ENCODE measurements around the gene GPR63.
"Not testable (repeated sequence)": the region's sequence is repeated elsewhere in the genome, so short reads cannot be mapped to it uniquely, and the experiment has no call there.

GPR63 gene, protein sequence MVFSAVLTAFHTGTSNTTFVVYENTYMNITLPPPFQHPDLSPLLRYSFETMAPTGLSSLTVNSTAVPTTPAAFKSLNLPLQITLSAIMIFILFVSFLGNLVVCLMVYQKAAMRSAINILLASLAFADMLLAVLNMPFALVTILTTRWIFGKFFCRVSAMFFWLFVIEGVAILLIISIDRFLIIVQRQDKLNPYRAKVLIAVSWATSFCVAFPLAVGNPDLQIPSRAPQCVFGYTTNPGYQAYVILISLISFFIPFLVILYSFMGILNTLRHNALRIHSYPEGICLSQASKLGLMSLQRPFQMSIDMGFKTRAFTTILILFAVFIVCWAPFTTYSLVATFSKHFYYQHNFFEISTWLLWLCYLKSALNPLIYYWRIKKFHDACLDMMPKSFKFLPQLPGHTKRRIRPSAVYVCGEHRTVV

DNA sequence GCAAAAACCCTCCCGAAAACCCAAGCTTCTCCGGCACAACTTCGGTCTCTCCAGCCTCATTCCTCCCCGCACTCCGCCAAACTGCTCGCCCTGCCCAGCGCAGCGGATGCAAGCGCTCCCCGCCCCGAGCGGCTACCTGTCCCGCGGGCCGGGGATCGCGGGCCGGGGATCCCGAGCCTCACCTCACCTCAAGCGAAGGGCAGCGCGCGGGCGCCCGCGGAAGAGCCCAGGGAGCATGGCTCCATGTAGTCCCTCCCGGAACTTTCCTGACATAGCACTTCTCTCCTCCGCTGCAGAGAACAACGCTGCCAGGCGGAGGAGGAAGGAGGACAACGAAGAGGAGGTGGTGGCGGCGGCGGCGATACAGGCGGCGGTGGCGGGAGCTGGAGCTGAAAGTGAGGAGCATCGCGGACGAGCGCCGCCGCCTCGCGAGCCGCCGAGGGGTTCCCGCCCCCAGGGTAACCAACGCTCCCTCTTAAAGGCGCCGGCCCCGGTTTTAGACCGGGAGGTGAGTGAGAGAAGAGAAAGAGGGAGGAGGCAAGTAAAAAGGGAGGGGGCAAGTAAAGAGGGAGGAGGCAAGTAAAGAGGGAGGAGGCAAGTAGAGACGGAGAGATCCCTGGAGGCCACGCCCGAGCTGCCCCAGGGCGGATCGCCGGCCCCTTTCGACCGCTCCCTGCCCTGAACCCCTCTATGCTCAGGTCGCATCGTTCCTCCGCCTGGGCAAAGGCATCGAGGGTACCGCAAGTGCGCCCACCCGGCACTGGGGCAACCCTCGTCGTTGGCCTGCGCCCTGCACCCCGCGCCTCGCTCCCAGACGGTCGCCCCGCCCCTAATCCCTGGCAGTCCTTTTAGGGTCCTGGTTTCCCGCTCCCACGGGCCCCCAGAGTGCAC is at the start of gene GPR63:
TSS of gene GPR63 (minus strand) at position 397 of the 891 bp plus-strand sequence. CDS start 37,746 bp downstream, outside the sequence.
- peaks cover 2% of the 10 kb centered on the region for H3K36me3 Mint-ChIP-seq (ENCODE audit: low read depth)
- H3K4me1 Mint-ChIP-seq (ENCODE audit: low read depth): peaks cover 10% of the 10 kb centered on the region
- peaks cover 45% of the 10 kb centered on the region for H3K27me3 Mint-ChIP-seq (ENCODE audit: low read depth)
- no peaks in the 10 kb centered on the region for H3K9me3 Mint-ChIP-seq
- peak within 1 kb of the TSS; percentile 88 for H3K4me3 Mint-ChIP-seq
- peak within 1 kb of the TSS; percentile 41 for H3K27ac Mint-ChIP-seq

DNA sequence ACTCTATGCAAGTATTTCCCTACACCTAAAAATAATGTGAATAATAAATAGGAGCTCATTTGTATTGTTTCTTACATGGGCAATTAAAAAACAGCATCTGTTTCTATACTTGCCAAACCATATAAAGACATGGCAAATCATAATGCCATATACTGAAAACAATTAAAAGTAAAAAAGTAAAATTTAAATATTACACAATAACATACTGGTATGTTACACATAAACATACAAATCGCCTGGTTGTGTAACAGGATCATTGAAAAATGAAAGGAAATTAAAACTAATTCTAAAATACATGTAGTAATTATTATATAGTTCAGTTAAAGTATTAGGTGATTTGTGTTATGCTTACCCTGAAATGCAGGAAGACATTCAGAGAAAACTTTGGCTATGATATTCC is 49.2 kb upstream of the GPR63 start:
- Mint-ChIP-seq H3K4me1 (ENCODE audit: low read depth) (peaks cover 9% of the 10 kb centered on the region), H3K27ac (no peak overlapping the region), H3K9me3 (no peaks in the 10 kb centered on the region), H3K36me3 (ENCODE audit: low read depth) (peaks cover 13% of the 10 kb centered on the region), H3K27me3 (ENCODE audit: low read depth) (no peaks in the 10 kb centered on the region), H3K4me3 (no peak overlapping the region)

DNA sequence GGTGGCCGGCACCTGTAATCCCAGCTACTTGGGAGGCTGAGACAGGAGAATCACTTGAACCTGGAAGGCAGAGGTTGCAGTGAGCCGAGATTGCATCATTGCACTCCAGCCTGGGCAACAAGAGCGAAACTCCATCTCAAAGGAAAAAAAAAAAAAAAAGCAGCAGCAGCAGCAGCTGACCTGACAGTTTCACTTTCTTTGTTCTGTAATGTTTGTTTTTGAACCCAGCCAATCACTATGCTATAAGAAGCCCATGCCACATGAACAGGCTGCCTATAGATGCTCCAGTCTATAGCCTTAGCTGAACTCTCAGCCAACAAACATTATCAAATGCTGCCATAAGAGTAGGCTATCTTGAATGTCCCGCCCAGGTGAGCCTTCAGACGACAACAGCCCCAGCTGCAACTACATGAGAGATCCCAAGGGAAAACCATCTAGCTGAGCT is 47.9 kb upstream of the GPR63 start:
- H3K4me1 Mint-ChIP-seq (ENCODE audit: low read depth); H3K27me3 Mint-ChIP-seq (ENCODE audit: low read depth); H3K36me3 Mint-ChIP-seq (ENCODE audit: low read depth); H3K9me3 Mint-ChIP-seq: not testable (repeated sequence)
- peak overlapping the region; percentile 72 for H3K27ac Mint-ChIP-seq
- H3K4me3 Mint-ChIP-seq: peak overlapping the region; percentile 12

DNA sequence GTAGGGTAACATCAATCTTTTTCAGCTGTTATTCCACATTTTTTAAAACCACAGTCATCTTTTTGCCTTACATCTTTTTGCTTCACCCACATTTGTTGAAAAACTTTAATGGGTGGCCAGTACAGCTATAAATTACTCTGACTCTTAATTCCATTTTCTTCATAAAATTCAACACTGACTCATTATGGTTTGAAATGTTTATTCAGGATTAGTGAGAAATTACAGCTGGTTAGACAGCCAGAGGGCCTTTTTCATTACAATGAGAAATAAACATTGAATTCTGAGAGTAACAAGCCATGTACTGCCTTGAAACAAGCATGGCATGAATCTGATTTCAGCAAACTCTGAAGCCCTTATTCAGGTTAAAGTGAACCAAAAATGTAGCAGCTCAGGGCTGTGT is 40.9 kb upstream of the GPR63 start:
- Mint-ChIP-seq H3K36me3 (ENCODE audit: low read depth) (no peaks in the 10 kb centered on the region), H3K4me1 (ENCODE audit: low read depth) (no peaks in the 10 kb centered on the region), H3K4me3 (no peak overlapping the region), H3K27me3 (ENCODE audit: low read depth) (peaks cover 7% of the 10 kb centered on the region), H3K9me3 (no peaks in the 10 kb centered on the region), H3K27ac (no peak overlapping the region)

DNA sequence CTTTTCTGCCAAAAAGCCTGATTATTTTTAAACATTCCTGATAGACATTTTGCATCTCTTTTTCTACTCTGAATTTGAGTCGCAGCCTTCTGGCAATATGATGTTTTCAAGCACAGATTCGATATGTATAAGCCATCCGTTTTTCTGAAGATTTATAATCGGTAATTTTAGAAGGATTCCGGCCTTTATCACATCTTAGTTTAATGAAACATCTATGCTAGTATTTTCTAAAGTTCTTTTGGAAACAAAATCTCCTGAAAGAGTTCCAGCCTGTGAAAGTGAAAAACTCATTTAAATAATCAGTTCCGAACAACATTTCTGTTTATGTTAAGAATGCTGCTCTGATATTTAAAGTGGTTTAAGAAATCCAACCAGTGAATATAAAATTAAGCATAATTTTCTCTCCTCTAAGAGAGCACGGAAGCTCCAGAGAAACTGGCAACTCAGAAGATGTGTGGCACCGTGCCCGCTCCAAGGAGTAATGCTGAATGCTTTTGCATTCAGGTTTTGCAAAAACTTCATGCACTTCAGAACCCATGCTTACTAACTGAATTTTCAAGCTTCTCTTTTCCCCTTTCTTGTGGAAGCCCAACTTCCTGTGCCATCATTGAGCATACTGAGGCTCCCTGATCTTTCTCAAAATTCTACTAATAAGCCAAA is 39.7 kb upstream of the GPR63 start:
- H3K4me3 Mint-ChIP-seq: no peak overlapping the region
- no peaks in the 10 kb centered on the region for H3K4me1 Mint-ChIP-seq (ENCODE audit: low read depth)
- H3K27ac Mint-ChIP-seq: no peak overlapping the region
- H3K36me3 Mint-ChIP-seq (ENCODE audit: low read depth): no peaks in the 10 kb centered on the region
- H3K9me3 Mint-ChIP-seq: no peaks in the 10 kb centered on the region
- peaks cover 9% of the 10 kb centered on the region for H3K27me3 Mint-ChIP-seq (ENCODE audit: low read depth)

DNA sequence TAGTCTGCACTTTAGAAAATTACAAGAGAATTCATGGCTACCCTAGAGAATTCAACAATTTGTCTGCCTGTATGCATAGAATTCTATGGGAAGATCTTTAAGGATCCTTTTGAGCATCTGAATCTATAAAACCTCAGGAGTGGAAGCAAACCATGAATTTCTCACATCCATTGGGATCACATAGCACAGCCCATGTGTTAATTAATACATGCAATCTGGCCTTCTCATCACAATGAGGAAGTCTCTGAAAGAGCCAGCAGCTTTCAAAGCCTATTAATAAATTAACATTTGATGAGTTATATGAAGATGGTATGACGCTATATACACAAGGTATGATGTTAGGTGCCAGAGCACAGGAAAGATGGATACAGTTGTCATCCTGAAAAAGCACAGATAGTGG is 35.7 kb upstream of the GPR63 start:
- Mint-ChIP-seq H3K4me3 (no peak overlapping the region), H3K27ac (no peak overlapping the region), H3K27me3 (ENCODE audit: low read depth) (peaks cover 6% of the 10 kb centered on the region), H3K36me3 (ENCODE audit: low read depth) (no peaks in the 10 kb centered on the region), H3K4me1 (ENCODE audit: low read depth) (no peaks in the 10 kb centered on the region), H3K9me3 (no peaks in the 10 kb centered on the region)

DNA sequence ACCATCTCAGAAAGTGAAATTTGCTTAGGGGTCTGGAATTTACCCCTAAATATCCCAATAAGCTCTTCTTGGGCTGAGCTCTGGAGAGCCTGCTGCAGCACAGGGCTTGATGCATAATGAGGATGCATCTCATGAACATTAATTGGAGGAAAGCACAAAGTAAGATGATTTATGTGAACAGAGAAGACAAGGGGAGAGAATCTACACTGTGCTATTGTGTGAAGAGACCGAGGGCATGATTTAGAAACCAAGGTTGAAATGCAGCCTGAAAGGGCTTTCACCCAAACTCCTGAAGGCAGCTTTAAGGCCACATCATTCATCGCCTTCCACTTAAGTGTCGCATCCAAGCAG is 27.8 kb upstream of the GPR63 start:
- H3K36me3 Mint-ChIP-seq (ENCODE audit: low read depth): no peaks in the 10 kb centered on the region
- H3K27me3 Mint-ChIP-seq (ENCODE audit: low read depth): peaks cover 51% of the 10 kb centered on the region
- no peak overlapping the region for H3K4me3 Mint-ChIP-seq
- no peaks in the 10 kb centered on the region for H3K4me1 Mint-ChIP-seq (ENCODE audit: low read depth)
- H3K9me3 Mint-ChIP-seq: no peaks in the 10 kb centered on the region
- H3K27ac Mint-ChIP-seq: no peak overlapping the region

DNA sequence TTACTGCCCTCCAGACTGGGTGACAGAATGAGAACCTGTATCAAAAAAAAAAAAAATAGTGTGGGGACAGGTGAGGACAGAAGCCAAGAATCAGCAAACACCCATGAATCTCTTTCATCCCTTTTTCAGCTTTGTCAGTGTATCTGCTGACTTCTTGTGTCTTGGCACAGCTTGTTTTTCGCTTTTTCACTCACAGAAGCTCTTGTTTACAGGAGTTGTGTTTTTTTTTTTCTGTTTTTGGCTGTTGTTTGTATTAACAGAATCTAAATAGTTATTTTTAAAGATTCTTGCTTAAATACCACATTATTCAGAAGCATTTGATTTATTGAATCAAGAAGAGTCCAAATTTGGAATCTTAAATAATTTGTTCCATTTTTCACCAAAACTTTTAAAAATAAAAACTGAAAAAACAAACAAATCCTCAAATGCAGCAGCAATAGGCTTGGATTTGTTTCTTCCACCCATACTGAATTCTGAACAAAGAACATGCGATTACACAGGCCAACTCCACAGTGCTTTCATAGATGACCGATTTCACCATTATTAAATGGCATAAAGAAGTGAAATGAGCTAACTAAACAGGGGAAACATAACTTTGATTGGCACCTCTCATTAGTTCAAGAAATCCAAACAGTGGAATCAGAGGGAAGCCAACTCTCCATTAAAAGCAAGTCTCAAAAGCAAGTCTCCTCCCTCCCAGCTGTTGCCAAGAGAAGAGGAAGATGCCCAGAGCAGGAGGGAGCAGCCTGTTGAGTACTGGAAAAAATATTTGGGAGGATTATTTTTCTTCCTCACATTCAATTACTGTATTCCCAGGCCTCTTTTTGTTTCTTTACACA is 27.2 kb upstream of the GPR63 start:
- H3K4me1 Mint-ChIP-seq (ENCODE audit: low read depth): no peaks in the 10 kb centered on the region
- H3K36me3 Mint-ChIP-seq (ENCODE audit: low read depth): no peaks in the 10 kb centered on the region
- H3K27me3 Mint-ChIP-seq (ENCODE audit: low read depth): peaks cover 51% of the 10 kb centered on the region
- H3K4me3 Mint-ChIP-seq: no peak overlapping the region
- H3K27ac Mint-ChIP-seq: no peak overlapping the region
- H3K9me3 Mint-ChIP-seq: no peaks in the 10 kb centered on the region

DNA sequence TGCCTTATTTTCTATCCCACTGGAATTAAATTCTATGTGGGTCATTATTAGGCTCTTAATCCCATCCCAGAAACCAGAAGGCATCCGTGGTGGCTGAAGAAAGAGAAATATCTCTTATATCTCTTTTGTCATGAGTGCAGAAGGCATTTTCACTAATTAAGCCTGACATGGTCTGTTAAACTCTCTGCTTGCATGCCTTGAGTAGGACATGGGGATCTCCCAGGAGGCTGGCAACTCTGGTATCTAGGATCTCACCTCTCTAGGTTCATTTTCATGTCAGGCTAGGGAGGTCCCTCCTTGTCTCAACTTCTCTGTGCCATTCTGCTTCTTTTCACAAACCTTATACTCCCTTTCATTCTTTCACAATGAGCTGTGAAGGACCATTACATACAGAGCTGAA is 25.3 kb upstream of the GPR63 start:
- no peaks in the 10 kb centered on the region for H3K9me3 Mint-ChIP-seq
- H3K4me3 Mint-ChIP-seq: no peak overlapping the region
- H3K36me3 Mint-ChIP-seq (ENCODE audit: low read depth): no peaks in the 10 kb centered on the region
- no peaks in the 10 kb centered on the region for H3K4me1 Mint-ChIP-seq (ENCODE audit: low read depth)
- peaks cover 50% of the 10 kb centered on the region for H3K27me3 Mint-ChIP-seq (ENCODE audit: low read depth)
- no peak overlapping the region for H3K27ac Mint-ChIP-seq

DNA sequence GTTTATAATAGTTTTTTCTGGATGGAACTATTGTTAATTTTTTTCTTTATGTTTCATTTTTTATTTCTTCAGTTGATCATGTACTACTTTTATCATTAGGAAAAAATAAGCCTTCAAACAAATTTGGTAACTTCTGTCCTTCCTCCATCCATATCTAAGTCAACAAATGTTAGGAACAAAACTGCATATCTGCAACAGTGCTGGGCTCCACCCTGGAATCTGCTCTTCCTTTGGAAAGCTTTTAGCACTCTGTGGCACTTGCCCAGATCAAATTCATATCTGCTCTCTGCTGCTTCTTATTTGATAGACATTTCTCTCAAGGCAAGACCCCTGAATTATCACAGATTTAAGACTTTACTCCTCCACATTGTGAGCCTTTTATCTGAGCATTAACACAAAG is 24.3 kb upstream of the GPR63 start:
- Mint-ChIP-seq H3K36me3 (ENCODE audit: low read depth) (no peaks in the 10 kb centered on the region), H3K9me3 (no peaks in the 10 kb centered on the region), H3K4me3 (no peak overlapping the region), H3K27me3 (ENCODE audit: low read depth) (peaks cover 49% of the 10 kb centered on the region), H3K4me1 (ENCODE audit: low read depth) (no peaks in the 10 kb centered on the region), H3K27ac (no peak overlapping the region)

DNA sequence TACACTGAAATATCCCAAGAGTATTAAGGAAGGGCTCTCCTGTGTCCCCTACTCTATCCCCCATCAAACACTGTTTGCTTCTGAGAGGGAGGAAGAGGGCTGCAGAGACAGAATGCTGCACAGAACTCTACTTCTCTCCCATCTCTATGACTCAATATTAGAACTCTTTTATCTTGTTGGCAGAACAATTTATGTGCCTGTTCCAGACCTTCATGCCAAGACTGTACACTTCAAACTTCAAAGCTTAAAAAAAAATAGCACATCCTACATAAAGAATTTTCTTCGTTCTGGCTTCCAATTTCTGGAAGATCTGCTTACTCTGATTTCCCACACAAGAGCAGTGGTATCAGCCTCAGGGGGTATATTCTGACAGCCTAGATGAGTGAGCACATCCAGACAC is 19.6 kb upstream of the GPR63 start:
- H3K27ac Mint-ChIP-seq: no peak overlapping the region
- H3K27me3 Mint-ChIP-seq (ENCODE audit: low read depth): peaks cover 19% of the 10 kb centered on the region
- H3K36me3 Mint-ChIP-seq (ENCODE audit: low read depth): no peaks in the 10 kb centered on the region
- no peak overlapping the region for H3K4me3 Mint-ChIP-seq
- H3K9me3 Mint-ChIP-seq: no peaks in the 10 kb centered on the region
- H3K4me1 Mint-ChIP-seq (ENCODE audit: low read depth): no peaks in the 10 kb centered on the region

DNA sequence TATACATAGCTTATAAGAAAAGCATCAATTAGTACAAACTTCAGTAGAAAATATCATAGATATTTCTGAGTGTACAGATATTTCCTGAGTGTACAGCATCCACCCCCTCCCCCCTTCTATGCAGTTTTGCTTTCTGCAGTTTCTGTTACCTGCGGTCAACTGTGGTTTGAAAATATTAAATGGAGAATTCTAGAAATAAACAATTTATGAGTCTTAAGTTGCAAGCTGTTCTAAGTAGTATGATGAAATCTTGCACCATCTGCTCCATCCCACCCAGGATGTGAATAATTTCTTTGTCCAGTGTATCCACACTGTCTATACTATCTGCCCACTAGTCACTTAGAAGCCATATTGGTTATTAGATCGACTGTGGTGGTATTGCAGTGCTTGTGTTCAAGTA is 15.8 kb upstream of the GPR63 start:
- Mint-ChIP-seq H3K9me3 (no peaks in the 10 kb centered on the region), H3K4me1 (ENCODE audit: low read depth) (no peaks in the 10 kb centered on the region), H3K4me3 (no peak overlapping the region)

DNA sequence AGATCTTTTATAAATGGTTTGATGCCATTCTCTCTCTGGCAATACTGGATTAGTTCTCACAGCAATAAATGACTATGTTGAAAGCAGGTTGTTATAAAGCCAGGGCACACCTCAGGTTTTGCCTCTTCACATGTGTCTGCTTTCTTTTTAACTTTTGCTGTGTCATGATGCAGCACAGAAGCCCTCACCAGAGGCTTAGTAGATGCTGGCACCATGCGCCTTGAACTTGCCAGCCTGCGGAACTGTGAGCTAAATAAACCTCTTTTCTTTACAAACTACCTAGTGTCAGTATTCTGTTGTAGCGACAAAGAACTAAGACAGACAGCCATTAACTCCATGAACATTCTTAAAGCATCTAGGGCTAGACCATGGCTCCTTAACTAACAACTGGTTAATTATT is 15.3 kb upstream of the GPR63 start:
- H3K4me1 Mint-ChIP-seq (ENCODE audit: low read depth): no peaks in the 10 kb centered on the region
- no peak overlapping the region for H3K4me3 Mint-ChIP-seq
- H3K27ac Mint-ChIP-seq: no peak overlapping the region
- H3K36me3 Mint-ChIP-seq (ENCODE audit: low read depth): no peaks in the 10 kb centered on the region
- H3K9me3 Mint-ChIP-seq: peaks cover 1% of the 10 kb centered on the region
- peaks cover 6% of the 10 kb centered on the region for H3K27me3 Mint-ChIP-seq (ENCODE audit: low read depth)

More for the DNA sequence above, 15.8 kb upstream of the GPR63 start:
- Mint-ChIP-seq H3K27me3 (ENCODE audit: low read depth) (peaks cover 4% of the 10 kb centered on the region), H3K36me3 (ENCODE audit: low read depth) (no peaks in the 10 kb centered on the region), H3K27ac (no peak overlapping the region)

DNA sequence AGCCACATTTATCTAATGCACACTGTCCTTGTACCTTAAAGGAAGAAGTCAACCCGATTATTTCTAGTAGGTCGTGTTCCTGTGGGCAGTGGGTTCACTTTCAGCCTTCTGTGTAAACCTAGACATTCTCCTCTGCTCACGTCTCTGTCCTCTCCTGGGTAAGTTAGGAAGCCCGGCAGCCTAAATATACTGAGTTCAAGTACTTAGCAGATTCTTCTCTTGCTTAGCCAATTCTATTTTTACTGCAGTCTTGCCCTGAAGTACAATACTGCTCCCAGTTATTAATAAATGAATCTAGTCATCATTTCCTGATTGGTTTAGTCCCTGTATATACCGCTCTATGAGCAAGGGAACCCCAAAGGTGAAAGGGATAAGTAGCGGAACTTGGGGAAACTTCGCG is 14.6 kb upstream of the GPR63 start:
- Mint-ChIP-seq H3K27me3 (ENCODE audit: low read depth) (peaks cover 11% of the 10 kb centered on the region), H3K36me3 (ENCODE audit: low read depth) (no peaks in the 10 kb centered on the region), H3K4me1 (ENCODE audit: low read depth) (no peaks in the 10 kb centered on the region), H3K4me3 (no peak overlapping the region), H3K9me3 (peaks cover 3% of the 10 kb centered on the region), H3K27ac (no peak overlapping the region)
